ENCODE measurements around the gene HRAS. TPM values are rescaled to one million over a fixed set of nuclear protein-coding genes. Genes with fewer than 3 reads are reported as not detected.

HRAS gene
- total and polyA plus RNA-seq, 2 donors (not counting 3 experiments of a cell fraction or from before 2014, with no cell fraction given) = 103 to 109 TPM

DNA sequence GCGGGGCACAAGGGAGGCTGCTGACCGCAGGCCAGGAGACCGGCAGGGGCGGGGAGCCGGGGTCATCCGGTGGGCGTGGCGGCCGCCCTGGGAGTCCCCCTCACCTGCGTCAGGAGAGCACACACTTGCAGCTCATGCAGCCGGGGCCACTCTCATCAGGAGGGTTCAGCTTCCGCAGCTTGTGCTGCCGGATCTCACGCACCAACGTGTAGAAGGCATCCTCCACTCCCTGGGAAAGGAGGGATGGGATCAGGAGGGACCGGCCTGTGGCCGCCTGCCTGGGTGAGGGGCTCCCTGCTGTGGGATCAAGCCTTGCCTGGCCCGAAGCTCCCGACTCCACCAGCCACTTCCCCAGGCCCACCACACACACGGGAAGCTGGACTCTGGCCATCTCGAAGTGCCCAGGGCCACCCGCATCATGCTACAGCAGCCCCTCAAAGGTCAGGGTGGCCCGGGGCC, 2.8 kb downstream of the HRAS start:
- Histone ChIP-seq H3K79me2 (ENCODE audit: control insufficient read depth, insufficient read depth, low read length) (peaks cover 16% of the 10 kb centered on the region), H2AFZ (ENCODE audit: low read depth, low read length) (no peak overlapping the region), H3K36me3 (ENCODE audit: control insufficient read depth in 2 of 2, extremely low read depth in 1 of 2, insufficient read depth in 2 of 2, low read length in 2 of 2) (peaks cover 4 to 18% of the 10 kb centered on the region in 2 experiments), H4K20me1 (replicated peaks; ENCODE audit: control insufficient read depth, extremely low read depth, insufficient read depth, low read length) (no peaks in the 10 kb centered on the region), H3K9ac (replicated peaks; ENCODE audit: extremely low read depth, insufficient read depth, low read length) (no peak overlapping the region), H3K4me3 (replicated peaks in 1 of 3; ENCODE audit: insufficient read depth in 1 of 3, low read depth in 1 of 3, low read length in 3 of 3) (no peak overlapping the region), H3K9me3 (replicated peaks; ENCODE audit: control insufficient read depth, insufficient read depth, low read length) (no peaks in the 10 kb centered on the region), H3K4me2 (ENCODE audit: insufficient read depth, low read length) (no peak overlapping the region), H3K9me1 (replicated peaks; ENCODE audit: control insufficient read depth, extremely low read depth, insufficient read depth, low read length) (no peaks in the 10 kb centered on the region), H3K27ac (ENCODE audit: insufficient read depth, low read depth, low read length) (no peak overlapping the region), H3K27me3 (ENCODE audit: control insufficient read depth in 2 of 2, insufficient read depth in 2 of 2, low read length in 2 of 2) (no peaks in the 10 kb centered on the region), H3K4me1 (ENCODE audit: control insufficient read depth, extremely low read depth, insufficient read depth, low read length) (peaks cover 6% of the 10 kb centered on the region)
- FAIRE-seq = no peak
- no peak for DNase-seq (ENCODE audit: low read depth, low spot score)
- ChIA-PET CTCF (no interaction called here), POLR2A (no interaction called here)
- dilution Hi-C loops (cut with MboI; ENCODE audit: extremely low pct_ligation_motif_present, low sequenced_read_pairs) = no loop called here
- BruUV-seq (replicated peaks) = no TSS peak
- intact Hi-C loops (cut with micrococcal nuclease) = no loop called here
- TF ChIP-seq GATA2 (IDR thresholded peaks at IDR 0.05; ENCODE audit: insufficient read depth, insufficient read length, low read depth, low read length) = no peak
- TF ChIP-seq, protein P1, sequence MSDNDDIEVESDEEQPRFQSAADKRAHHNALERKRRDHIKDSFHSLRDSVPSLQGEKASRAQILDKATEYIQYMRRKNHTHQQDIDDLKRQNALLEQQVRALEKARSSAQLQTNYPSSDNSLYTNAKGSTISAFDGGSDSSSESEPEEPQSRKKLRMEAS (IDR thresholded peaks at IDR 0.05; ENCODE audit: insufficient read depth, insufficient read length) = no peak
- no peak for TF ChIP-seq FOS (IDR thresholded peaks at IDR 0.05; ENCODE audit: borderline replicate concordance, insufficient read depth, low read length)
- TF ChIP-seq JUN (IDR thresholded peaks at IDR 0.05; ENCODE audit: borderline replicate concordance, insufficient read depth, insufficient read length, low read depth) = no peak
- no peak for TF ChIP-seq MYC (IDR thresholded peaks at IDR 0.05; ENCODE audit: low read depth, low read length)
- no peak for TF ChIP-seq EZH2 (IDR thresholded peaks at IDR 0.05; ENCODE audit: borderline replicate concordance, low read depth, low read length, severe bottlenecking)
- TF ChIP-seq POLR2A (IDR thresholded peaks at IDR 0.05; ENCODE audit: low read depth, low read length) = no peak
- TF ChIP-seq POLR2AphosphoS5 (IDR thresholded peaks at IDR 0.05; ENCODE audit: insufficient read depth, low read depth, low read length) = no peak
- TF ChIP-seq, protein P2, sequence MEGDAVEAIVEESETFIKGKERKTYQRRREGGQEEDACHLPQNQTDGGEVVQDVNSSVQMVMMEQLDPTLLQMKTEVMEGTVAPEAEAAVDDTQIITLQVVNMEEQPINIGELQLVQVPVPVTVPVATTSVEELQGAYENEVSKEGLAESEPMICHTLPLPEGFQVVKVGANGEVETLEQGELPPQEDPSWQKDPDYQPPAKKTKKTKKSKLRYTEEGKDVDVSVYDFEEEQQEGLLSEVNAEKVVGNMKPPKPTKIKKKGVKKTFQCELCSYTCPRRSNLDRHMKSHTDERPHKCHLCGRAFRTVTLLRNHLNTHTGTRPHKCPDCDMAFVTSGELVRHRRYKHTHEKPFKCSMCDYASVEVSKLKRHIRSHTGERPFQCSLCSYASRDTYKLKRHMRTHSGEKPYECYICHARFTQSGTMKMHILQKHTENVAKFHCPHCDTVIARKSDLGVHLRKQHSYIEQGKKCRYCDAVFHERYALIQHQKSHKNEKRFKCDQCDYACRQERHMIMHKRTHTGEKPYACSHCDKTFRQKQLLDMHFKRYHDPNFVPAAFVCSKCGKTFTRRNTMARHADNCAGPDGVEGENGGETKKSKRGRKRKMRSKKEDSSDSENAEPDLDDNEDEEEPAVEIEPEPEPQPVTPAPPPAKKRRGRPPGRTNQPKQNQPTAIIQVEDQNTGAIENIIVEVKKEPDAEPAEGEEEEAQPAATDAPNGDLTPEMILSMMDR (IDR thresholded peaks at IDR 0.05; ENCODE audit: extremely low read depth in 1 of 2, insufficient read depth in 1 of 2, low read depth in 1 of 2, low read length in 2 of 2) = no peak

All from endothelial cell of umbilical vein (primary cell).